Thyroid gland (tissue), 4 donors: ENCODE measurements around the gene ZNF804B.

ENCODE experiments used
- POLR2A ChIP-seq, 2 donors: fragments of 450-650 bp; IDR thresholded peaks; one replicate each; pipeline ENCODE4 v1.6.1; 2017; ENCODE audit warnings: antibody characterized with exemption in 2 of 2, mild to moderate bottlenecking in 2 of 2, moderate library complexity in 1 of 2
- TF ChIP-seq, protein P1 (sequence below), 6 experiments: fragments of 200-600 bp in 3 of 6; fragments of 450-650 bp in 3 of 6; sonication (generic) in 3 of 6; IDR thresholded peaks; one replicate each; pipeline ENCODE4 v1.5.1; 2016 to 2019; ENCODE audit warnings: antibody characterized with exemption in 6 of 6, mild to moderate bottlenecking in 2 of 6, inconsistent platforms in 1 of 6, moderate library complexity in 1 of 6

DNA sequence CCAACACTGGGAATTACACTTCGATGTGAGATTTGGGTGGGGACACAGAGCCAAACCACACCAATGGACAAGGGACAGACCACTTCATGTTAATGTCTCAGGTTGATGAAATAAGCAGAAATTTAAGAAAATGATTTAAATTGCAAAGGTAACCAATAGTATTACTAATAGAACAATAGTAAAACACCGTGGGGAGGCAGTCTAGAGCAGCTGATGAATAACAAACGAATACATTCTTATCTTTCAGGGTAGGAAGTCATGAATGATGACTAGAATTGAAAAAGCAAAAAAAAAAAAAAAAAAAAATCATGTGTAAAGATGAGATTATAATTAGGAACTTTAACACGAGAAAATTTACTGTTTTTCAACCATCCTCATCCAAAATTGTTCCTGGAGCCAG lies 207.9 kb downstream of the ZNF804B start:
- TF ChIP-seq POLR2A (IDR thresholded peaks at IDR 0.05), result no peak
- TF ChIP-seq, protein P1, sequence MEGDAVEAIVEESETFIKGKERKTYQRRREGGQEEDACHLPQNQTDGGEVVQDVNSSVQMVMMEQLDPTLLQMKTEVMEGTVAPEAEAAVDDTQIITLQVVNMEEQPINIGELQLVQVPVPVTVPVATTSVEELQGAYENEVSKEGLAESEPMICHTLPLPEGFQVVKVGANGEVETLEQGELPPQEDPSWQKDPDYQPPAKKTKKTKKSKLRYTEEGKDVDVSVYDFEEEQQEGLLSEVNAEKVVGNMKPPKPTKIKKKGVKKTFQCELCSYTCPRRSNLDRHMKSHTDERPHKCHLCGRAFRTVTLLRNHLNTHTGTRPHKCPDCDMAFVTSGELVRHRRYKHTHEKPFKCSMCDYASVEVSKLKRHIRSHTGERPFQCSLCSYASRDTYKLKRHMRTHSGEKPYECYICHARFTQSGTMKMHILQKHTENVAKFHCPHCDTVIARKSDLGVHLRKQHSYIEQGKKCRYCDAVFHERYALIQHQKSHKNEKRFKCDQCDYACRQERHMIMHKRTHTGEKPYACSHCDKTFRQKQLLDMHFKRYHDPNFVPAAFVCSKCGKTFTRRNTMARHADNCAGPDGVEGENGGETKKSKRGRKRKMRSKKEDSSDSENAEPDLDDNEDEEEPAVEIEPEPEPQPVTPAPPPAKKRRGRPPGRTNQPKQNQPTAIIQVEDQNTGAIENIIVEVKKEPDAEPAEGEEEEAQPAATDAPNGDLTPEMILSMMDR (IDR thresholded peaks at IDR 0.05), result no peak
